Activated effector memory CD4-positive, alpha-beta T cell treated with Interleukin-2 at 50 U/mL for 16 hours (primary cell): ENCODE measurements around the gene SERTAD2.

Experiments
- DNase-seq: peaks from one replicate; pipeline ENCODE4 v3.0.0-alpha.2; 2020

The SERTAD2 gene

GRCh38 chr2:64653109-64654062 is at the start of gene SERTAD2:
SERTAD2 (minus strand) TSS chr2:64653913; CDS start chr2:64636871, 17,042 bp downstream.
- DNase-seq, result peak; percentile 80

- no peak for DNase-seq
Measured at GRCh38 chr2:64700133-64700809, 46.6 kb upstream of the SERTAD2 start.

GRCh38 chr2:64699712-64700111 is 46.0 kb upstream of the SERTAD2 start:
- DNase-seq, result no peak

GRCh38 chr2:64698668-64699444 is 45.1 kb upstream of the SERTAD2 start:
- DNase-seq, result no peak

- DNase-seq, result no peak
Measured at GRCh38 chr2:64698177-64698643, 44.5 kb upstream of the SERTAD2 start.

- no peak for DNase-seq
Measured at GRCh38 chr2:64697297-64698176, 43.8 kb upstream of the SERTAD2 start.

- no peak for DNase-seq
Measured at GRCh38 chr2:64696636-64697035, 42.9 kb upstream of the SERTAD2 start.

- DNase-seq, result no peak
Measured at GRCh38 chr2:64695721-64696261, 42.1 kb upstream of the SERTAD2 start.

- no peak for DNase-seq
Measured at GRCh38 chr2:64692401-64692800, 38.7 kb upstream of the SERTAD2 start.

- no peak for DNase-seq
Measured at GRCh38 chr2:64688909-64689308, 35.2 kb upstream of the SERTAD2 start.

- no peak for DNase-seq
Measured at GRCh38 chr2:64686283-64686956, 32.7 kb upstream of the SERTAD2 start.

GRCh38 chr2:64685430-64685829 is 31.7 kb upstream of the SERTAD2 start:
- DNase-seq, result no peak

- DNase-seq, result no peak
Measured at GRCh38 chr2:64683771-64684510, 30.2 kb upstream of the SERTAD2 start.

GRCh38 chr2:64681479-64681967 is 27.8 kb upstream of the SERTAD2 start:
- DNase-seq, result no peak

GRCh38 chr2:64679673-64680425 is 26.1 kb upstream of the SERTAD2 start:
- no peak for DNase-seq

GRCh38 chr2:64678771-64679590 is 25.3 kb upstream of the SERTAD2 start:
- no peak for DNase-seq

- no peak for DNase-seq
Measured at GRCh38 chr2:64677530-64677929, 23.8 kb upstream of the SERTAD2 start.

GRCh38 chr2:64675860-64676259 is 22.1 kb upstream of the SERTAD2 start:
- no peak for DNase-seq

GRCh38 chr2:64672708-64673107 is 19.0 kb upstream of the SERTAD2 start:
- no peak for DNase-seq
